GM21447 (cell line): ENCODE results near the gene HTR6.

Source experiments
- ATAC-seq: cut with Tn5 transposase; IDR thresholded peaks from one replicate; pipeline ENCODE4 v1.9.1; 2021; ENCODE audit not compliant: unreplicated experiment

Gene HTR6

GRCh38 chr1:19687414-19687813 is 22.7 kb downstream of the HTR6 start:
- no peak for ATAC-seq

- ATAC-seq: no peak
Observed at GRCh38 chr1:19688041-19688842, 23.6 kb downstream of the HTR6 start.

- no peak for ATAC-seq
Observed at GRCh38 chr1:19689085-19689757, 24.5 kb downstream of the HTR6 start.

GRCh38 chr1:19689856-19690255 is 25.2 kb downstream of the HTR6 start:
- no peak for ATAC-seq

- ATAC-seq: no peak
Observed at GRCh38 chr1:19690342-19690741, 25.7 kb downstream of the HTR6 start.

- no peak for ATAC-seq
Observed at GRCh38 chr1:19694298-19694697, 29.6 kb downstream of the HTR6 start.

- no peak for ATAC-seq
Observed at GRCh38 chr1:19695772-19696171, 31.1 kb downstream of the HTR6 start.

- no peak for ATAC-seq
Observed at GRCh38 chr1:19696820-19697219, 32.1 kb downstream of the HTR6 start.

GRCh38 chr1:19698181-19698580 is 33.5 kb downstream of the HTR6 start:
- ATAC-seq: no peak

- no peak for ATAC-seq
Observed at GRCh38 chr1:19700079-19700777, 35.6 kb downstream of the HTR6 start.

- ATAC-seq: no peak
Observed at GRCh38 chr1:19703280-19703679, 38.6 kb downstream of the HTR6 start.

GRCh38 chr1:19704247-19705113 is 39.8 kb downstream of the HTR6 start:
- ATAC-seq: no peak

- ATAC-seq: no peak
Observed at GRCh38 chr1:19705464-19705863, 40.8 kb downstream of the HTR6 start.

GRCh38 chr1:19706136-19706535 is 41.5 kb downstream of the HTR6 start:
- no peak for ATAC-seq

- ATAC-seq: no peak
Observed at GRCh38 chr1:19708567-19709110, 44.0 kb downstream of the HTR6 start.

GRCh38 chr1:19709260-19709793 is 44.7 kb downstream of the HTR6 start:
- ATAC-seq: no peak

GRCh38 chr1:19710825-19711611 is 46.3 kb downstream of the HTR6 start:
- no peak for ATAC-seq

- no peak for ATAC-seq
Observed at GRCh38 chr1:19712928-19713327, 48.3 kb downstream of the HTR6 start.

- ATAC-seq: no peak
Observed at GRCh38 chr1:19715334-19716203, 50.9 kb downstream of the HTR6 start.
